DMS53 (cell line): ENCODE results near the gene ASB10.
A peak's percentile ranks its signal among the peaks of the same experiment; 100 is the strongest.

Source experiments
- DNase-seq: peaks from one replicate; lab custom pipeline; 2025; lab: John Stamatoyannopoulos, UW

The ASB10 gene

DNA sequence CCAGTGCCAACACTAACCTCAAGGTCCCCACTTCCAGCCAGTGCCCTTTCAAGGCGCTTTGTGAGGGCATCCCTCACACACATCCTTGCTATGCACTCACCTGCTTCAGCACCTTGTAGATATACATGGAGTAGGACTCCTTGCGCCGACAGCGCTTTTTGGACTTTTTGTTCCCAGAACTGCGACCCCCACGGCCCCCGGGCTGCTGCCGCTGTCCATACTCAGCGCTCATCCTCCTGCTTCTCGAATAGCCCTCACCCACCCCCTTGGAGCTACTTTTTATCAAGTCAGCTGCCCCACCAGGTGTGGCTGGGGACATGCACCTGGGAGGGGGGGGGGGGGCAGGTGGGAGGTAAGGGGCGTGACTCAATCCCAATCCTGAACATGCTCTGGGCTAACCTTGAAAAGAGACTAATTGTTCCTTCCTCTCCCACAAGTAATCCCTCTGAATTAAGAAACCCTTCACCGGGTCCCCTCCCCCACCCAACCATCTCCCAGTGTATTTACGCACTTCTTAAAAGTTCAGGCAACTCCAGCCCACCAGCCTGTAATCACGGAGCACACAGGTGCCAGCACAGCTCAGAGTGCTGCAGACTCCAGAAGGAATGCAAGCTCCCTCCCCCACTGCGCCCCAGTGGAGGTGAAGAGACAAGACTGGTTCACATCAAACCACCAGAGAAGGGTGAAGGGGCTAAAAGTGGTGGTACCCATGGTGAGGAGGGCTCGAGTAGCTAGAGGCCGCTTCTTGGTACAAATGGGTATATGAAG, 23.2 kb upstream of the ASB10 start, which contains the start of gene H2BK1:
Gene H2BK1 (minus strand): TSS at position 402 of the 768 bp plus-strand sequence. CDS start 170 bp downstream, at position 232.
- no peak for DNase-seq

DNA sequence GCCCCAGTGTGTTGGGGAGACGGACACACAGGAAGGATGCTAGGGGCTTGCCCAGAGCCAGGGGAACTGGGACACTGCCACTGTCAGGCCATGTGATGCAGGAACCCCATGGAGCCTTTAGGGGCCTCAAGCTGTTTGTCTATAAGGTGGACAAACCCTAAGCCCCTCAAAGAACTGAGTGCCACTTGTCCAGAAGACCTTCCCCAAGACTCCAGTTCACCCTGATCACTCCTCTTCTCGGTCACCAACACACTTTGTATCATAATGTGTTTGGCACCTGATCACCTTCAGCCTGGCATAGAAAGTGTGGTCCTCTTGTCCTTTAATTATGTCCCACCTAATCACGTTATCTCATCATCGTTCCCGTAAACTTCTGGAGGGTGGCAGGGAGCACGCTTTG, 22.5 kb upstream of the ASB10 start:
- no peak for DNase-seq

DNA sequence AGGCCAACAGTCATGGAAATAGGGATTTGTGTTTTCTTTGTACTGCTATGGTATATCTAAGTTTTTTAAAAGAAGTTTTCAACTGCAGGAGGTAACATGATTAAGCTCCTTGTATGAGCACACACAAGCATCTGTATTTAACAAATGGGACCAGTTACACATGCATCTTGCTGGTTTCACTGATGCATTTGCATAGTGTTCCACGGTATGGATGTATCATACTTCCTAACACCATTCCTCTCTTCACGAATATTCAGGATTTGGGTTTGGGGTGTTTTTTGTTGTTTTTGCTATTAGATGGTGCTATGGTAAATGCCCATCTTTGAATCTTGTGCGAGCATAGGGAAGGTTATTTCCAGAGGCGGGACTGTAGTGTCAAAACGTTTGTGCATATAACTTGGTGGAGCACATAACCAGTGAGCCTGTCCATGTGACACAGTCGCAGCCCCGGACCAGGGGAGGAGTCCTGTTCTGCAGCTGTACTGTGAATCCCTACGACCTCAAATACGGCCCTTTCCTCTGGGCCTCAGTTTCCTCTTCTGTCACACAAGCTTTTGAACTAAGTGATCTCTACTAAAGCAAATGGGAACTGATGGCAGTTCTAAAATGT, 21.3 kb upstream of the ASB10 start:
- no peak for DNase-seq

DNA sequence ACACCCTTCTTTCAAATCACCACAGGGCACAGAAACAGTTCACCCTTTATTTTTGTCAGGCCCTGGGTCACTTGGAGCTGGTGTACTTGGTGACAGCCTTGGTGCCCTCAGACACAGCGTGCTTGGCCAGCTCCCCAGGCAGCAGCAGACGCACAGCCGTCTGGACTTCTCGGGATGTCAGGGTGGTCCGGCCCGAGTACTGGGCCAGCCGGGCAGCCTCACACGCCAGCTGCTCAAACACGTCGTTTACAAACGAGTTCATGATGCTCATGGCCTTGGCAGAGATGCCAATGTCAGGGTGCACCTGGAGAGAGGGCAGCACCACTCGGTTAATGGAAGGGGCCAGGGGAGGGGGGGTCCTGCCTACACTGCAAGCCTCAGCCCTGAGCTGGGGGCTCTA, 20.8 kb upstream of the ASB10 start:
- no peak for DNase-seq

DNA sequence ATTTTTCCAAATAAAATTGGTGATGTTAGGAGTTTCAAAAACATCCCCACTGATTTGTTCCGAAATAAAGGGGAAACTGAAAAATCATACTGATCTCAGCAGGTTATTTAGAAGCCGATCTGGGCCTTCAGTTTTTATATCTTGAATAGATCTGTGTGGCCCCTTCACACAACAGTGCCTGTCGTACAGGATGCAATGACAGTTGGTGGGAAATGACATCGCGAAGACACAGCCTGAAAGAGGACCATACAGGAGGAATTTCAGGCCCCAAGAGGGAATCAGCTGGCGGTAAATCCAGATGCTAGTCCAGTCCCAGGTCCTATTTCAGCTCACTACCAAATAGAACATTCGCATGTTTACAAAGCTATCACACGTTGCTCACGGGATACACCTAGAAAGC, 20.3 kb upstream of the ASB10 start:
- no peak for DNase-seq

DNA sequence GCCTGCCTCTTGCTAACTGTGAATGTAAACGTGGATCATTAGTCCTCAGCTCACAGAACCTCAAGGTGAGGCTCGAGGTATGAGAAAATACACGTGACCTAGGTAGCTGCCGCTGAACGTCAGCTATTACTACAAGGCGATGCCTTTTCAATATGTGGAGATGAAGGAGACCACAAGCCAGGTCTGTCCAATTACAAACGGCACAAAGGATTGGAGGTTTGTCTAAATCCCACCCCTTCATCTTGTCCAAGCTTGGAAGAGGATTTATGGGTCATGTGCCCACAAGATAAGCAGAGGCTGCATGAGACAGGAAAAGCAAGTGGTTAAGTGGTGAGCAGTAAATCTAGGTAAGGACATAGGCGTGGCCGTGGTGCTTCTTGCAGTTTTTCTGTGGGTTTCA, 19.9 kb upstream of the ASB10 start:
- DNase-seq, result no peak

DNA sequence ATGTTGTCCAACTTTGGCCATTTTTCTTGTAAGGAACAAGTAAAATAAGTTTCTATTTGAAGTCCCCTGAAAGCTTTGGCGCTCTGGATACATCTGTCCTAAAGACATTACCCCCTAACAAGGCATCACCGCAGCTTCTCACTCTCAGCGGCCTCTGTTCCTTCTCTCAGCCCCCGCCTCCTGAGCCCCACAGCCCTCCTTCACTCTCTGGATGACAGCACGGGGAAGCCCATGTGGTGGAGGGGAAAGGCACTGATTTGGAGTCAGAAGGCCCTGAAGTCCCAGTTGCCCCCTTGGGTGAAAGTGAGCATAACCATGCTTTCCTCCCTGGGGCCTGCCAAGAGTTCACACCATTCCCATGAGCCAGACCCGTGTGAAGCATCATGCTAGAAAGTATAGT, 18.7 kb upstream of the ASB10 start:
- no peak for DNase-seq

DNA sequence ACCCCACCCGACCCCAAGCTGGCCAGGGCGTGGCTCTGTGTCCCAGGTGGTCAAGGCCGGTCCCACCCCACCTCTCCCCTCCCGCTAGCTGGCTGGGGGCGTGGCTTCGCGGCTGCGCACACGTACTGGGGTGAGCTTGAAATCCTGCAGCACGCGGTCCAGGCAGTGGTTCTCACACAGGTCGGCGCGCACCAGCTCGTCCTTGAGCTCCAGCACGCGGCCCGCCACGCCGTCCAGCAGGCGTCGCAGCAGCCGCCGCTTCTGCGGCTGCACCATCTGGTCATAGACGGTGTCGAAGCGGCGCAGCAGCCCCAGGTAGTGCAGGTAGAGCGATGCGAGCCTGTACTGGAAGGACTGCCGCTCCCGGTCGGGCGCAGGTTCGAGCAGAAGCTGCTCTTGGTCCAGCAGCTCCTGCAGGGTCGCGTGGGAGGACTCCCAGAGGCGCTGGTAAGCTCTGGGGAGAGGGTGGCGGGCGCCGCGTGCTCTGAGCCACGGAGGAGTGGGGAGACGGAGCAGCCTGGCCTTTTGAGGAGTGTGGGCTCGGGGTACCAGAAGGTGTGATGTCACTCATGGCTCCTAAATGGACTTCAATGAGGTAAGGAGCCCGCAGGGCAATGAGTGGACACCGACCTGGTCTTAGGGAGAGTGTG, 17.5 kb upstream of the ASB10 start:
- DNase-seq, result peak; percentile 86

DNA sequence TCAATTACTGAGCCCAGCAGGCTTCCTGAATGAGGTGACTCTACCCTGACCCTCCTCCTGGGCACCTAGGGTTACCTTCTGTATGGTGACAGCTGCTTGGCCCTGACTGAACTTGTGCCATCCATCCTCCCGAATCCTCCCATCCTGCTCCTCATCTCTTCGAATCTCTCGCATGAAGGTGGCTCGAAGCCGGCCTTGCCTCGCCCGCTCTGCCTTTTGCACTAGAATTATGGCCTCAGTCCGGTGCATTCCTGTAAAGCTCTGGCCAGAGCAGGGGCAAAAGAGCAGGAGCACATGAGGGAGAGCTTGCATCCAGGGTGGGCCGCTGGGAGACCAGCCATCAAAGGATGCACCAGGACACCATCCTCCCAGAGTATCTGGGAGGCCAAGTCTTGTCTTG, 15.8 kb upstream of the ASB10 start:
- no peak for DNase-seq

DNA sequence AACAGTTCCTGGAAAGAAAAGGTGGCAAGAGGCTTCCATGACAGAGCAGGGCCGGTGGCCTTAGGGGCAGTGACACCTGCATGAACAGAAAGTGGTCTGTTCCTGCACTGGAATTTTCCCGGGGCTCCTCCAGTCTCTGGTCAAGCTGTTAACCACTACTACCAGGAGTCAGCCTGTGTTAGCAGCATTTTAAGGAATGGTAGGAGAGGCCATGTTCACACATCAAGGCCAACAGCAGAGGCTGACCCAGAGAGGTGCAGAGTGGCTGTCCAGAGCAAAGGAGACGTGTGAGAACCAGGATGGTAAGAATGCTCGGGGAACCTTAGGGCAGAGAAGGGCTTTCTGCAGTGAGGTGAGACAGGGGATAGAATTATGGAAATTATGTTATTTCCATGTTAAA, 14.7 kb upstream of the ASB10 start:
- no peak for DNase-seq

DNA sequence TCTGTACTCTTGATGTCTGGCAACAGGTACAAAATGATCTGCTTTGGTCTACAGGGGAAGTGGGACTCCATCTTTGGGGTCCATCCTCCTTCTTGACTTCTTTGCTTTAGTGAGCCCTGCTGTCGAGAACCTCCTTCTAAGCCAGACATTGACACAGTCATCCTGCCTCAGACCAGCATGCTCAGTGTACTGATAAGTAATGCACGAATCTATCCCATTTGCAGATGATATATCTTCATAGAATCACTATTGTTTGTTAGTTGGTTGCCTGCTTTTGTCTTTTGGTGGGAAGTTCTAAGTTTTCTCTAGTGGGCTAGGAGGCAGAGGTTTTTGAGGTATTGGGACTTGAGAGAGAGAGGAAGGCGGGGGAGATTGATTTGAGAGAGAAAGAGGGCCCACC, 14.3 kb upstream of the ASB10 start:
- no peak for DNase-seq

DNA sequence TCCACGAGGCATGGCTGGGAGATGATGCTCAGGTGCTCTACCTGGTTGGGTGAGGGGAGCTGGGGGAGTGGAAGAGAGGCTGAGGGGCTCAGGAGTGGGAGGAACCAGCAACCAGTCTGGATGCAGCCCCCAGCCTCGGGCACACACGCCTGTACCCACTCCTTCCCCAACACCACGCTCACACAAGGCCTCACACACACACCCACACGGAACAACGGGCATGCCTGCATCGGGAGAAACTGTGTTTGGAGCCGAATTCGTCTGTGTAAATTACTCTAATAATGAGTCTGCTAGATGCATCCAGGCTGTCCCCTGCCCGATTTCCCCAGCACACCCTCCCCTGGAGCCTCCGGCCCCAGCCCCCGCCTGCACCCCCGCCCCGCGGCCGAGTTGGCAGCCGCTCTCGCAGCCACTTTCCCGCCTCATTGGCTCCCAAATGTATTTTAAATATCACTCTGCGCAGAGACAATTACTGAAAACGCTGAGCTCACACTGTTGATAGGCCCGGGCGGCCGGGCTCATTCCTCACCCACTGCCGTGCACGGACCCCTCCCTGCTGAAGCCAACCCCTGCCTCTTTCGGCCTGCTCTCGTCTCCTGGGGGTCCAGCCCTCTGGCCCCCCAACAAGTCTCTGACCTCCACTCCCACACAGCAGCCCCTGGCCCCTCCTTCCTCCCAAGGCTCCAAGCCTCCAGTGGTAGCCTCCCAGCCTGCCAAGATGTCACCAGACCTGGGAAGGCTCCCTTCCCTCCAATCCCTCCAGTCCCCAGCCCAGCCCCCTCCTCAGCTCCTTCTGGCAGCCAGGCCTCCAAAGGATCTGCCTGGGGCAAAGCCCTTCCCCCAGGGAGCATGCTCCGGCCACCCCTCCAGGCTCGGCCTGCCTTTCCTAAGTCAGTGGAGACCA, 12.1 kb upstream of the ASB10 start:
- DNase-seq, result no peak

DNA sequence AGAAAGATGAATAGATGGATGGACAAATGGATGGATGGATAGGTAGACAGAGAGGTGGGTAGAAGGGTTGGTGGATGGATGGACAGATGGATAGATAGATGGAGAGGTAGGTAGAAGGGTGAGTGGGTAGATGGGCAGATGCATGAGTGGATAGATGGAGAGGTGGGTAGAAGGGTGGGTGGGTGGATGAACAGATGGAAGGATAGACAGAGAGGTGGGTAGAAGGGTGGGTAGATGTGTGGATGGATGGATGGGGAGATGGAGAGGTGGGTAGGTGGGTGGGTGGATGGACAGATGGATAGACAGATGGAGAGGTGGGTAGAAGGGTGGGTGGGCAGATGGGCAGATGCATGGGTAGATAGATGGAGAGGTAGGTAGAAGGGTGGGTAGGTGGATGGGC, 10.9 kb upstream of the ASB10 start:
- no peak for DNase-seq

DNA sequence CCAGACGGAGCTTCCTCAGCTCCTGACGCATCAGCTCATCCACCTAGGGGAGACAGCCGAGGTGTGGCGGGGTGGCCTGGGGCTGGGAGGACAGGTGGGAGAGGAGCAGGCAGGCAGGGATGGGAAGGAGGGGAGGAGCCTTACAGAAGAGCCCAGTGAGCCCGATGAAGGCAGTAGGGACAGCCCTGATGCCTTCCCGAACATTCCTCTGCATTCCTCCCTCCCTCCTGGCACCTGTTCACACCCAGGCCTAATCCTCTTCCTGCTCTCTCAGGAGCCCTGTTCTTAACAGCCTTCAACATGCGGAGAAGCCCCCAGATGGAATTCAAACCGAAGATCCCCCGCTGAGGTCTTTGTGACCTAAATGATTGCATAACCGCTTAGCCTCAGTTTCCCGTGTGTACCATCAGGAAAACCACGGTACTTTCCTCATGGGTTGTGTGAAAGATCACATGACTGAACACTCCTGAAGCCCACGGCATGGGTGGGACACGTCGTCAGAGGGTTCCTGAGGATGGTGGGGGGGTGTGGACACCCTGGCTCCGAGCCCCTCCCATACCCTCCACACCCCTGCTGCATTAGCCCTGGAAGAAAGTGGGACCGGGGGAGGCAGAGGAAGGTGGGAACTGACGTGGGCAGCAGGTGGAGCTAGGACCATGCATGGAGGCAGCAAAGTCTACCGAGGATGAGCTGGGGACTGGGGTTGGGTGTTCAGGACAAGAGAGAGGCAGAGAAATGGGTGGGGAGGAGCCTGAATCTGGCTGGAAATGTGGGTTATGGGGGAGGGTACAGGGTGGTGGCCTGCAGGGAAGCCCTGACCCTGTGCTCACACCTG, 8.8 kb upstream of the ASB10 start:
- DNase-seq, result no peak

DNA sequence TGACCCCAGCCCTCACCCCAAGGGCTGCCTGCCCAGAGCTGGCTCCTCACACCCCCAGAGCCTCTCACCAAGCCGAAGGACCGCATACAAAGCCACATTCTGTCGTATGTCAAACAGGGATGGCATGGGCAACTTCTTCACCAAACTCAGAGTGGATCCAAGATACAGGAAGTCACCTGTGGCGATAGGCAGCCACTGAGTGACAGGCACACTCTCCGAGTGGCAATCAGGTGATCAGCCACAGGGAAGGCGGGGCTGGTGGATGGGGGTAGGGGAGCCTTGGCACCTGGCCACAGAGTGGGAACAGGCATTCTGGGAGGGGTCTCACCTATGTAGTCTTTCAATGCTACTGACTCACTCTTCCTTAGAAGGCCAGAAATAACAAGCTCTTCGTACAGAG, 7.1 kb upstream of the ASB10 start:
- DNase-seq, result no peak

DNA sequence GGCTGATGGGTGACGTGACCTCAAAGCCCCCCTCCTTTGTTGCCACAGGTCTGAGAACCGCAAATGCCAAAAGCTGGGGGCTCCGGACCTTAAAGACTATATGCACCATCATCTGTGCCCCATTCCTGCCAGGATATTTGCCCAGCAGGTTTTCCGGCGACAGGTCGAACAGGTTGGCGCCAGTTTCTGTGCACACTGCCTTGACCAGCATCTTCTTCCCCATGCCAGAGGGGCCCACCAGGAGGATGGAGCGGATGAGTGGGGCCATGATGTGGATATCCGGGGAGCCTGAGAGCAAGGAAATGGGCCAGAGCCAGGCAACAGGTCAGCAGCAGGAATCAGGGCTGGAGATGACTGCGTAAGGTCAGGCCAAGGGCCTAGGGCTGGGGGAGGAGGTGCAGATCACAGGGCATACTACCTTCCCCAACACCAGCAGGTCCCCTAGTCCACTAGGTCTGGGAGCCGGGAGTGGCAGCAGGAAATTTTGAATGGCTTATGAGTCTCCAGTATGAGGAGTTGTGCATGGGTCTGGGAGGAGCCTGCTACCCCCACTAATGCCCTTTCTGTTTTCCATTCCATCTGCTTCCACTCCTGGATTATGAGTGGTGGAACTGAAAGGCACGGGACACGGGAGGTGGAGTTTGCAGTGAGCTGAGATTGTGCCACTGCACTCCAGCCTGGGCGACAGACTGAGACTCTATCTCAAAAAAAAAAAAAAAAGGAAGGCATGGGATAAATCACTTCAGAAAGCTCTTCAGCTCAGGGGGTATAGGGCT, 6.3 kb upstream of the ASB10 start:
- no peak for DNase-seq

DNA sequence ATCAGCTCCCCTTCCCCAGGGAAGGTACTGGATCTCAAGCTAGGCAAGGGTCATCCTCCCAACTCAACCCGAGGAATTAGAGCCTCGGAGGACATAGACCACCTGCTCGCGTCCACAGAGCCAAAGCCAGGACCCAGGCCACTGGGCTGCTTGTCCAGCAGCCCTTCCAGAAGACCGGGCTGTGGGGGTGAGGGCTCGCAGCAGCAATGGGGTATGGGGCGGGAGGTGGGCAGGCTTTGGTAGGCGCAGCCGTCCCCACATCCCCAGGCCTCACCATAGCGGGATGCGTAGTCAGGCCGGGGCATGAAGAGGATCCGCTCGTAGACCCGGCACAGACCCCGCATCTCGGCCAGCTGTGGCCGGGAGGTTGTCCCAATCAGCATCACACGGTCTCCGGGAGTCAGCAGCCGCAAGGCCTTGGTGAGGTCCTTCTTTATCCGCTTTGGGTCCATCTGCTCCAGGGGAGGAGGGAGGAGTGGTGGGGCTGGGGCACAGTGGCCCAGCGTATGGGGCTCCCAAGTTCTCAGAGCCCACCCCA, 5.0 kb upstream of the ASB10 start:
- no peak for DNase-seq

DNA sequence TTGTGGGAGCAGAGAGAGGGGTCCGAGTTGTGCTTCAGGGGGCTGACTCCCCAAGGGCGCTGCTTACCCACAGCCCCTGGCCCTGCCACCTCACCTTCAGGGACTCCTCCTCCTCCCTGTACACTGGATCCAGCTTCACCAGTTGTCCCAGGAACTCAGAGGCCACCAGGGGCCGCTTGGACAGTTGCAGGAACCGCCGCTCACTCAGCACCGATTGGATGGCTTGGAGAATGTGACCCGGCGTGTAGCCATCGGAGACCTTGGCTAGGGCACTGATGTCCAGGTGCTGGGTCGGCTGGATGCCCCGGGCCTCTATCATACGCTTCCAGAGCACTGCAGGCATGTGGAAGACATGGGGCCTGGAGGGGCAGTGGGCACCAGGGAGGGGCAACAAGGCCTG, 4.5 kb upstream of the ASB10 start:
- DNase-seq, result peak; percentile 39

DNA sequence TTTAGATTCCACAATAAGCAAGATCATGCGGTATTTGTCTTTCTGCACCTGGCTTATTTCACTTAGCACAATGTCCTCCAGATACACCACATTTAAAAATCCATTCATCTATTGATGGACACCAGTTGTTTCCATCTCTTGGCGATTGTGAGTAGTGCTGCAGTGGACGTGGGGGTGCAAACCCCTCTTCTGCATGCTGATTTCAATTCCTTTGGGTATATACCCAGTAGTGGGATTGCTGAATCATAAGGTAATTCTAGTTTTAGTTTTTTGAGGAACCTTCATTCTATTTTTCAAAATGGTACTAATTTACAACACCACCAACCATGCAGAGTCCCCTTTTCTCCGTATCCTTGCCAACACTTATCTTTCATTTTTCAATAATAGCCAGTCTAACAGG, 2.0 kb upstream of the ASB10 start:
- no peak for DNase-seq

DNA sequence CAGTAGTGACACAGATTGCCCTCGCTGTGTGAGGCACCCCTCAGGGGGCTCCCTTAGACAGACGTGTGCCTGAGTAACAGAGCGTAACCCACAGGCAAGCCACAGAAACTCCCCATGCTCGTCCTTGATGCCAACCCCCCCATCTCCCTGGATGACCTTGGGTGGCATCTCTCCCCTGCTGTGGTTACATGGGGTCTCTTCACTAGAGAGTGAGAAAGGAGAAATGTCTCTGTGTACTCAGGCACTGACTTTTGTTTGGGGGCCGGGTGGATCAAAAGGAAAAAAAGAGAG, 1.1 kb upstream of the ASB10 start:
- DNase-seq, result no peak
